IPS-15b (cell line): ENCODE data around the gene IFT20.

Experiments used
- H3K27me3 ChIP-seq: one replicate; pipeline ENCODE4 v1.6.1; 2013; ENCODE audit warnings: low read length; ENCODE audit not compliant: control insufficient read depth, insufficient read depth
- H3K36me3 ChIP-seq: one replicate; pipeline ENCODE4 v1.6.1; 2013; ENCODE audit warnings: low read length; ENCODE audit not compliant: control insufficient read depth, insufficient read depth
- H3K4me1 ChIP-seq: one replicate; pipeline ENCODE4 v1.6.1; 2013; ENCODE audit warnings: mild to moderate bottlenecking, low read length; ENCODE audit not compliant: control insufficient read depth, insufficient read depth
- H3K4me3 ChIP-seq: one replicate; pipeline ENCODE4 v1.5.1; 2013; ENCODE audit warnings: low read depth, low read length
- H3K9ac ChIP-seq: one replicate; pipeline ENCODE4 v1.6.1; 2013; ENCODE audit warnings: low read depth, mild to moderate bottlenecking, low read length
- H3K9me3 ChIP-seq: one replicate; pipeline ENCODE4 v1.6.1; 2013; ENCODE audit warnings: mild to moderate bottlenecking, low read length; ENCODE audit not compliant: control insufficient read depth, insufficient read depth

The IFT20 gene

DNA sequence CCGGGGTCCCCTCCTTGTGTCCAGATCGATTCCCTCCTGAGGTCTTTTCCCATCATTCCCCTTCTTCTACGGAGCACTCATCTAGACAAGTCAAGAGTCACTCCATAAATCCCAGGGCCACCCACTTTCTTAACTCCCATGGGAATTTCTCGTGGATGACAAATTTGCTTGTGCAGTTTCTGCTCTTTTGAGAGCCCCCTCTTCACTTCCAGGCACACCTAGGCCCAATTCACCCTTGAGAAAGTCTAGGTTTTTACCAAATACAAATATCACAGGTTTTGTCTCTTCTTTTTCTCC is 22.6 kb upstream of the IFT20 start:
- Histone ChIP-seq H3K4me3 (peak overlapping the region; percentile 95), H3K9me3 (no peaks in the 10 kb centered on the region), H3K4me1 (peaks cover 3% of the 10 kb centered on the region), H3K9ac (peak overlapping the region; percentile 91), H3K27me3 (no peaks in the 10 kb centered on the region), H3K36me3 (peaks cover 15% of the 10 kb centered on the region)

DNA sequence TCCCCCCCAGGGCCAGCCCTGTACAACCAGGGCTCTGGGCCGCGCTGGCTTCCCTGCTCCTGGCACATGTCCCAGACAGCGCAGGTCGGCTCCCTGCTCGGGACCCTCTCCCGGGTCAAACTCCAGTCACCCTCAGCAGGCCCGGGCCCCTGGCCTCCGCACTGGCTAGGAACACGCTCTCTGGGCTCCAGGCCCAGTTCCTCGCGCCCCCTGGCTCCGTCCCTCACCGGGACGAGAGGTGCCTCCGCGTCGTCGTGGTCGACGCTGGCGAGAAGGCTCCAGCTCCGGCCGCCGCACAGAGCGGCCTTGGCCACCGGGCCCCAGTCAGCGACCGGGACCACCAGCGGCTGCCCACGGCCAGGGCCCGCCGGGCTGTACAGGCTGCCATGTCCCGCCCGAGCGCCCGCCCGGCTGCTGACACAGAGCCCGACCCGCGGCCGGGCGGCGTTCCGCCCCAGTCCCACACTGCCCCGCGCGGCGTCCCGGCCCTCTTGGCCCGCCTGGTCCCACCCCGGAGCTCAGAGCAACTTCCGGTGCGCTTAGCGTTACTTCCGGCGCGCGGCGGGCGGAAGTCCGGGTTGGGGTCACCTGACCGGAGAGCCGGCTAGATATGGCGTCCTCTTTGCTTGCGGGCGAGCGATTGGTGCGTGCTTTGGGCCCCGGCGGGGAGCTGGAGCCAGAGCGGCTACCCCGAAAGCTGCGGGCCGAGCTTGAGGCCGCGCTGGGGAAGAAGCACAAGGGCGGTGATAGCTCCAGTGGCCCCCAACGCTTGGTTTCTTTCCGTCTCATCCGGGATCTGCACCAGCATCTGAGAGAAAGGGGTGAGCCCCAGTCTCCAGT is 22.0 kb upstream of the IFT20 start, which contains the start of gene POLDIP2:
Gene POLDIP2, minus strand, starts transcription at position 467 of the 840 bp plus-strand sequence. Its CDS starts 79 bp downstream, at position 388.
- peak within 1 kb of the TSS; percentile 95 for H3K4me3 ChIP-seq
- H3K36me3 ChIP-seq, result peaks cover 17% of the 10 kb centered on the region
- no peaks in the 10 kb centered on the region for H3K9me3 ChIP-seq
- peak within 1 kb of the TSS; percentile 92 for H3K9ac ChIP-seq
- H3K4me1 ChIP-seq, result peaks cover 3% of the 10 kb centered on the region
- no peaks in the 10 kb centered on the region for H3K27me3 ChIP-seq

DNA sequence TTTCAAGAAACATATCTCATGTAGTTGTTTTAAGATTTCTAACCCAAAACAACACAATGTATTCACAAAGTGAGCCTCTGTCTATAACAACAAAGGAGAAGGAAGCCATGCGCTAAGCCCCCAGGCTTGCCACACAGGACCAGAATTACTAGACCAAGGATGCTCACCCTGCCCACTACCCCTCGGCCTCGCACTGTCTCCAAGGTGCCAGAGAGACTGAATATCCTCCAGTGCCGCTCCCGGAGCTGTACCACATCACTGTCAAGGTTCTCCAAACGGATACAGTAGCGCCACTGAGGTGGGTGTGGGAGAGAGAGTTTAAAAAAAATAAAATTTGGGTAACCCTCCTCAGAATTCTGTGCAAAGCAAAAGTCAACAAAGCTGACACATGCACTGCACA is 15.0 kb upstream of the IFT20 start:
- Histone ChIP-seq H3K36me3 (peaks cover 50% of the 10 kb centered on the region), H3K4me3 (no peak overlapping the region), H3K9ac (no peak overlapping the region), H3K9me3 (no peaks in the 10 kb centered on the region), H3K4me1 (no peaks in the 10 kb centered on the region), H3K27me3 (no peaks in the 10 kb centered on the region)

DNA sequence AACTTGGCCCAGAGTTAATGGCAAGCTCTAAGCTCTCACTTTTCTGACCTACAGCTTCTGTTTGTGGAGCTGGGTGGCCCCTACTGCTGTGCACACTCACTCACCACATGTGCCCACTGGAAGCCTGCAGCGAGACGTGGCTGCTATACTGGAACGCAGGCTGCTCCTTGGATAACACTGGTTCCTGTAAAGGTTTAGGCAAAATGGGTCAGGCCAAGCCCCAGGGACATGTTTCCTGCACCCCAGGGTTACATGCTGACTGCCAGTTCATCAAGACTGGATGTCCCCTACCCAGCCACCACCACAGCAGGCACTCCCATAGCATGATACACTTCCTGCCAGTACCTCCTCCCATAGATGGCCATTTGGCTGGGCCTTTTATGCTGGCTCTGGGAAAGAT is 13.7 kb upstream of the IFT20 start:
- Histone ChIP-seq H3K4me1 (no peaks in the 10 kb centered on the region), H3K27me3 (no peaks in the 10 kb centered on the region)

DNA sequence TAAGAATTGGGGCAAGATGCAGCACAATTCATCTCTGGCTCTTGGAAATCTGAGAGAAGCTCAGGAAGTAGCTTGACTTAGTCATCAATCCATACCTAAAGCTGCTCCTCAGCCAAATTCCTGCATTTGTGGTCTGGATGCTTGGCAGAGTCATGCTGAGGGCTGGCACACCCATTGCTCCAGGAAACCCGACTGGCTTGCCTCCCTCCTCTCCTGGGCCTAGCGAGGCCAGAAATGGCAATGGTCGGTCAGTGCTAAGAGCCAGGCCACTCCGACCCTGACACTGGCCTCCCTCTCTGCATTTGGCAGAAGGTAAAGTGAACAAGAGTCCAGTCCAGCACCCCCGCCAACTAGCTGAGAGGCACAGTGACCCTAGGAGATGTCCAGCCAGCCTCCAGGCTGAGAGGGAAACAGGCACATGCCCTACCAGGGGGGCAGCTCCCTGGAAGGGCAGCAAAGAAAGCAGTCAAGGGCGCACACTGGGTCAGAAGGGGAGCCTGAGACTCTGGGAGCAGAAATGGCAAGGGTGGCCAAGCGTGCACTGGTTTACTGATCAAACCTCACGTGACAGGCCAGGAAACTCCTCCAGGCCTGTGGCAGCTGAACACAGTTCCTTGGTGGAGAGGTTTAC is 12.1 kb upstream of the IFT20 start:
- no peaks in the 10 kb centered on the region for H3K9me3 ChIP-seq
- H3K36me3 ChIP-seq, result peaks cover 53% of the 10 kb centered on the region
- no peaks in the 10 kb centered on the region for H3K4me1 ChIP-seq
- H3K27me3 ChIP-seq, result no peaks in the 10 kb centered on the region
- no peak overlapping the region for H3K9ac ChIP-seq
- H3K4me3 ChIP-seq, result no peak overlapping the region

More for the DNA sequence above, 13.7 kb upstream of the IFT20 start:
- H3K4me3 ChIP-seq, result no peak overlapping the region
- H3K36me3 ChIP-seq, result peaks cover 57% of the 10 kb centered on the region
- H3K9ac ChIP-seq, result no peak overlapping the region
- H3K9me3 ChIP-seq, result no peaks in the 10 kb centered on the region

DNA sequence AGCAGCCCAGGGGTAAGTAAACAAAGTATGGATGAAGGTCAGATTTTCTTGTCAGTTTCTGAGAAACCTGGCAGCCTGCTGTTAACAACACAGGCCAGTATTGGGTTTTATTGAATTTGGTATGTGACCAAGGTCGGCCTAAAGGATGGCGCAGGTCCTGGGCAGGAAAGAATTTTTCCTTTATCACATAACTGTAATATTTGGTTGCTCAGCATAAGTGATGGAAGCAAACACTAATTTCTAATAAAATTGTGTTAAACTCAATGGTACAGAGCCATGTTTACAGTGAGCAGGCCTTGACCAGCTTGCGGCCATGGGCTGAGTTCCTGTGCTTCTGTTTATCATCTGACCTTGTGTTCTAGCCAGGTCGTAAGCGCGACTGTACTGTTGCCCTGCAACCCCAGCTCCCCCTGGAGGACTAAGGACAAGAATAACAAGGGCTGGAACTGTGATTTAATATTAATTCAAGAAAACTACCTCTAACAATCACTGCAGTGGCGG is 11.5 kb upstream of the IFT20 start:
- Histone ChIP-seq H3K27me3 (no peaks in the 10 kb centered on the region), H3K4me1 (no peaks in the 10 kb centered on the region), H3K9ac (no peak overlapping the region), H3K9me3 (no peaks in the 10 kb centered on the region), H3K36me3 (peaks cover 55% of the 10 kb centered on the region), H3K4me3 (no peak overlapping the region)

DNA sequence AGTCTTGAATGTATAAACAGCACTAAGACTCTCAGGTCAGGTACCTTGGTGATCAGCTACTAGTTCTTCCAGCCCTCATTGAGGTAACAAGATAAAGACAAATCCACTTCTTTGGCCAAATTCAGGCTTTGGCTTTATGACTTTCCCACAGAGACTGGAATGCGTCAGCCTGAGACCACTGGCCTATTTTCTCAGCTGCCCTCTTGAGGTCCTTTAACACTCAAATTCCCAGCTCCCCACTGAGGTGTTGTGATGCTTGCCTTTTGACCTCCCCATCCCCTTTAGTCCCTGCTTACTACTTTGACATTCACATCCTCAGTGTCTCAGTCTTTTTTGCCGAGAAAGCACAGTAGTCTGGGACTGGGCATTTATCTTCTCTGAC is 10.9 kb upstream of the IFT20 start:
- Histone ChIP-seq H3K9me3 (no peaks in the 10 kb centered on the region), H3K27me3 (no peaks in the 10 kb centered on the region), H3K4me3 (no peak overlapping the region), H3K9ac (no peak overlapping the region), H3K36me3 (peaks cover 49% of the 10 kb centered on the region), H3K4me1 (no peaks in the 10 kb centered on the region)

DNA sequence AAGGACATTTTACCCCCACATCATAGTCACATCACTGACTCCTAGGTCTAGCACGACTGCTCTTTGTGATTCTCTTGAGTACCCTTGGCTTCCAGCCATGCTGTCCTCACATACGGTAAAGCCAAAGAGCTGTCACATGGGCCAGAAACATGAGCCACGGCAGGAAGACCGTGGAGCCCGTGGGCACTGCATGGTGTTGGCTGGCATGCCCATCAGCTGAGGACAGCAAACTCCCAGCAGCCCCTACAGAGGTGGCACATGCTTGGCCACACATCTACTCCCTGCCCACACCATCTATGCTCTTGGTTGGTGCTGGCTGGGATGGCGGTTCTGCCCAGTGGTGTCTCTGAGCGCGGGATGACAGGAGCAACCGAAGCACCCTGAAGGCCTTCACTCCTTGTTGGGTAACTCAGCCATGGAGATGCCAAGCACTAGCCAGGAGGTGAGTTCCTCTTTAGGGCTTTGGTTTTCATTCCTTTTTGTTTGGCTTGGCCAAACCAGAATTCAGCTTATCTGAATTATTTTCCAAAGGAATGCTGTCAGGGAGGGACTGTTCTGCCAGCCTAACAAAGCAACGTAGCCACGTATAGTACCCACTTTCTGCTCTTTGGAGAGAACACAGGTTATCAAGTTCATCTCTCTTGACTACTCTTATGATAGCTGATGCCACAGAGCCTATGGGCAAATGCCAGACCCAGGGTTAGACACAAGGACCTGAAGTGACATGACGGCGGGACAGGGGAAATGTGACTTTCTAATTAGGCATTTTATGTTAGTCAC is 10.3 kb upstream of the IFT20 start:
- no peaks in the 10 kb centered on the region for H3K9me3 ChIP-seq
- no peaks in the 10 kb centered on the region for H3K4me1 ChIP-seq
- no peak overlapping the region for H3K9ac ChIP-seq
- peaks cover 44% of the 10 kb centered on the region for H3K36me3 ChIP-seq
- no peaks in the 10 kb centered on the region for H3K27me3 ChIP-seq
- H3K4me3 ChIP-seq, result no peak overlapping the region

DNA sequence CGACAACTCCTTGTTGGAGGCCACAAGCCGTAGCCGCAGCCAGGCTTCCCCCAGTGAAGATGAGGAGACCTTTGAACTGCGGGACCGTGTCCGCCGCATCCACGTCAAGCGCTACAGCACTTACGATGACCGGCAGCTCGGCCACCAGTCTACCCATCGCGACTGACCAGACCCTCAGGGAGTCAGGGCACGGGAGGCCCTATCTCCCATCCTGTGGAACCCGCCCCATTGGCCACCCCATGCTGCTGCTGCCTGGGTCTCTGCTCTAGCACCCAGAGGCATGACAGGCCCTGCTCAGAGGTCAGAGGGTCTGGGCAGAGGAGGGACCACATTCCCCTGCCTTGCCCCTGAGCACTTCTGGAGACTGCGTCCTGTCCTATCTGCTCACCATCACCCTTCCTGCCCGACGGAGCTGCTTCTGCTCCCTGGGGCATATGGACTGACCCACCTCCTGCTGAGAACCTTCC is 9.2 kb upstream of the IFT20 start:
- Histone ChIP-seq H3K27me3 (no peaks in the 10 kb centered on the region), H3K36me3 (peaks cover 51% of the 10 kb centered on the region), H3K9ac (no peak overlapping the region), H3K4me1 (no peaks in the 10 kb centered on the region), H3K4me3 (no peak overlapping the region), H3K9me3 (no peaks in the 10 kb centered on the region)

DNA sequence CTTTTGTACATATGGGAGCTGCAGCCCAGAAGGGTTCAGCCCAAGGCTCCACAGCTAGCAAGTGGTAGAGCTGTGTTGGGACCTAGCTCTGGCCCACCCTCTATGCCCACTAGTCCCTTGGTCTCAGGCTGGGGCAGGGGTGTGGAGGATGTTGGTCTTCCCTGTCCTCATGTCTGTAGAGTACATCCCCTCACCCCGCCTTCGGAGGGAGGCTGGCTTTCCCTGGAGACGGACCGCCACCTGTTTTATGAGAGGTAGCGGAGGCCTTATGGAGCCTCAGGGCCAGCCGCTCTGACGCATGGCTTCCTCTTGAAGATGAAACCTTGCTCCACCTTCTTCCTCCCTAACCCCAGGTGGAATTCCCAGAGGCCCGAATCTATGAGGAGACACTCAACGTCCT is 8.7 kb upstream of the IFT20 start:
- peaks cover 52% of the 10 kb centered on the region for H3K36me3 ChIP-seq
- H3K4me3 ChIP-seq, result no peak overlapping the region
- no peaks in the 10 kb centered on the region for H3K9me3 ChIP-seq
- no peaks in the 10 kb centered on the region for H3K27me3 ChIP-seq
- no peaks in the 10 kb centered on the region for H3K4me1 ChIP-seq
- no peak overlapping the region for H3K9ac ChIP-seq

DNA sequence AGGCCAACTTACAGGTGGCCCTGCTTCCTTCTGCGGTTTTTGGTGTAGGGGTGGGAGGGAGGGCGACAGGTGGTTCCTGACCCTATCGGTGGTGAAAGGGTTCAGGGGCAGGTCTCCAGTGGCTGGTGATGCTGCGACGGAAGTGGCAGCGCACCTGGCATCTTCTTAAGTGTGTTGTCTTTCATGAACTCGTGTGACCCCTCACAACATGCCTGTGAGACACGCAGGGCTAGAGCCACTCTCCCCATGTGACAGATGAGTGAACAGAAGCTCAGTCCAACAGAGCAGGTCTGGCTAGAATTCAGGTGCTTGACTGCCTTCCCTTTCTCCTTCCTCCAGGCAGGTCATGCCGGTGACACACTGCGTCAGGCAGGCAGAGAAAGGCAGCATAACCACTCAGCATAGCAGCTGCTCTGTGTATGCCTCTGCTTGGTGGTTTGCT is 8.2 kb upstream of the IFT20 start:
- Histone ChIP-seq H3K4me3 (no peak overlapping the region), H3K27me3 (no peaks in the 10 kb centered on the region), H3K4me1 (no peaks in the 10 kb centered on the region), H3K36me3 (peaks cover 49% of the 10 kb centered on the region), H3K9me3 (no peaks in the 10 kb centered on the region), H3K9ac (no peak overlapping the region)
